Activated naive CD4-positive, alpha-beta T cell treated with anti-CD3 and anti-CD28 coated beads, Interleukin-2, amount 50 U/mL, for 72 hours (primary cell): ENCODE data around the gene MUS81. TPM values are rescaled to one million over a fixed set of nuclear protein-coding genes. Genes with fewer than 3 reads are reported as not detected.
A peak's percentile ranks its signal among the peaks of the same experiment; 100 is the strongest.
"Not testable (repeated sequence)": the region's sequence is repeated elsewhere in the genome, so short reads cannot be mapped to it uniquely, and the experiment has no call there.

Experiments used
- ATAC-seq, 2 donors: fragments of 150-1000 bp; cut with Tn5 transposase; 2 replicates each; pipeline ENCODE4 v1.10.0; 2021; ENCODE audit warnings: mild to moderate bottlenecking in 2 of 2, moderate library complexity in 2 of 2
- DNase-seq, 2 donors: peaks; one replicate each; pipeline ENCODE4 v3.0.0; 2021 to 2022; ENCODE audit warnings: low spot score in 2 of 2
- H3K27ac Mint-ChIP-seq, 2 donors: one replicate each; pipeline ENCODE4 v1.8.0; 2022; ENCODE audit warnings: mild to moderate bottlenecking in 2 of 2, mixed read lengths in 2 of 2
- H3K36me3 Mint-ChIP-seq, 2 donors: one replicate each; pipeline ENCODE4 v1.8.0; 2022; ENCODE audit warnings: mixed read lengths in 2 of 2
- H3K9me3 Mint-ChIP-seq, 2 donors: one replicate each; pipeline ENCODE4 v1.8.0; 2022; ENCODE audit warnings: mixed read lengths in 2 of 2
- total RNA-seq, 2 donors: library from RNA; stranded (reverse); gene quantifications; one replicate each; pipeline ENCODE4 v1.2.3, GENCODE V29; 2022

Gene MUS81
- total RNA-seq, 2 donors from 2014 or later = 63.9 to 64.0 TPM

- peak; percentile 100 for ATAC-seq
- Mint-ChIP-seq H3K9me3 (peaks cover 6 to 14% of the 10 kb centered on the region in 2 donors), H3K27ac (peak within 1 kb of the TSS in 1 of 2 donors; percentile 18)
Measured at GRCh38 chr11:65833297-65834030, 26.8 kb upstream of the MUS81 start, which contains the start of gene SNX32. TSS of gene SNX32 (plus strand) at chr11:65833963. CDS start at chr11:65834066, 103 bp downstream.

GRCh38 chr11:65834202-65834601 is 26.0 kb upstream of the MUS81 start:
- DNase-seq (no peak), ATAC-seq (no peak)
- Mint-ChIP-seq H3K36me3 (peaks cover 5 to 15% of the 10 kb centered on the region in 2 donors), H3K9me3 (peaks cover 6 to 14% of the 10 kb centered on the region in 2 donors), H3K27ac (no peak overlapping the region)

More at GRCh38 chr11:65833297-65834030, 26.8 kb upstream of the MUS81 start, which contains the start of gene SNX32:
- peaks cover 5 to 15% of the 10 kb centered on the region in 2 donors for H3K36me3 Mint-ChIP-seq
- DNase-seq = peak; percentile 95 to 97

- DNase-seq (no peak), ATAC-seq (no peak)
- H3K27ac Mint-ChIP-seq = no peak overlapping the region
- H3K36me3 Mint-ChIP-seq = no peaks in the 10 kb centered on the region
- H3K9me3 Mint-ChIP-seq = no peaks in the 10 kb centered on the region
Measured at GRCh38 chr11:65842144-65842543, 18.1 kb upstream of the MUS81 start.

- no peak overlapping the region for H3K27ac Mint-ChIP-seq
- no peaks in the 10 kb centered on the region for H3K9me3 Mint-ChIP-seq
- ATAC-seq (no peak), DNase-seq (no peak)
- no peaks in the 10 kb centered on the region for H3K36me3 Mint-ChIP-seq
Measured at GRCh38 chr11:65843811-65844210, 16.4 kb upstream of the MUS81 start.

- ATAC-seq (no peak), DNase-seq (no peak)
- H3K9me3 Mint-ChIP-seq = no peaks in the 10 kb centered on the region
- H3K36me3 Mint-ChIP-seq = no peaks in the 10 kb centered on the region
- H3K27ac Mint-ChIP-seq = no peak overlapping the region
Measured at GRCh38 chr11:65844231-65844872, 15.9 kb upstream of the MUS81 start.

GRCh38 chr11:65847746-65848145 is 12.5 kb upstream of the MUS81 start:
- ATAC-seq = no peak
- H3K9me3 Mint-ChIP-seq = no peaks in the 10 kb centered on the region
- no peak overlapping the region for H3K27ac Mint-ChIP-seq
- H3K36me3 Mint-ChIP-seq = peaks cover 0 to 13% of the 10 kb centered on the region in 2 donors
- DNase-seq = no peak

GRCh38 chr11:65848693-65849092 is 11.5 kb upstream of the MUS81 start:
- peak in 1 of 2 donors; percentile 51 for DNase-seq
- H3K36me3 Mint-ChIP-seq = peaks cover 6 to 19% of the 10 kb centered on the region in 2 donors
- not testable (repeated sequence) for H3K27ac Mint-ChIP-seq, H3K9me3 Mint-ChIP-seq, ATAC-seq

GRCh38 chr11:65849366-65849765 is 10.9 kb upstream of the MUS81 start:
- Mint-ChIP-seq H3K36me3 (peaks cover 12 to 26% of the 10 kb centered on the region in 2 donors), H3K9me3 (no peaks in the 10 kb centered on the region), H3K27ac (peak overlapping the region in 1 of 2 donors; percentile 74)
- DNase-seq = peak in 1 of 2 donors; percentile 50
- ATAC-seq = peak in 1 of 2 donors; percentile 16

- Mint-ChIP-seq H3K36me3 (peaks cover 17 to 30% of the 10 kb centered on the region in 2 donors), H3K27ac (peak overlapping the region in 1 of 2 donors; percentile 74), H3K9me3 (no peaks in the 10 kb centered on the region)
- ATAC-seq (peak in 1 of 2 donors; percentile 3), DNase-seq (peak in 1 of 2 donors; percentile 49)
Measured at GRCh38 chr11:65849771-65850216, 10.4 kb upstream of the MUS81 start.

GRCh38 chr11:65850217-65851082 is 9.8 kb upstream of the MUS81 start:
- peaks cover 19 to 34% of the 10 kb centered on the region in 2 donors for H3K36me3 Mint-ChIP-seq
- ATAC-seq (peak in 1 of 2 donors; percentile 11), DNase-seq (peak in 1 of 2 donors; percentile 54)
- H3K27ac Mint-ChIP-seq = peak overlapping the region in 1 of 2 donors; percentile 74
- H3K9me3 Mint-ChIP-seq = no peaks in the 10 kb centered on the region

- no peaks in the 10 kb centered on the region for H3K9me3 Mint-ChIP-seq
- peaks cover 23 to 40% of the 10 kb centered on the region in 2 donors for H3K36me3 Mint-ChIP-seq
- DNase-seq (peak in 1 of 2 donors; percentile 57), ATAC-seq (peak; percentile 12 to 64)
- peak overlapping the region in 1 of 2 donors; percentile 9 for H3K27ac Mint-ChIP-seq
Measured at GRCh38 chr11:65851083-65851579, 9.1 kb upstream of the MUS81 start.

GRCh38 chr11:65851811-65852507 is 8.3 kb upstream of the MUS81 start:
- peaks cover 32 to 49% of the 10 kb centered on the region in 2 donors for H3K36me3 Mint-ChIP-seq
- ATAC-seq (peak; percentile 1 to 17), DNase-seq (peak in 1 of 2 donors; percentile 53)
- no peaks in the 10 kb centered on the region for H3K9me3 Mint-ChIP-seq
- peak overlapping the region in 1 of 2 donors; percentile 92 for H3K27ac Mint-ChIP-seq

GRCh38 chr11:65852508-65853245 is 7.6 kb upstream of the MUS81 start:
- H3K9me3 Mint-ChIP-seq = no peaks in the 10 kb centered on the region
- ATAC-seq (no peak), DNase-seq (peak in 1 of 2 donors; percentile 53)
- peak overlapping the region in 1 of 2 donors; percentile 92 for H3K27ac Mint-ChIP-seq
- H3K36me3 Mint-ChIP-seq = peaks cover 34 to 50% of the 10 kb centered on the region in 2 donors

- H3K36me3 Mint-ChIP-seq = peaks cover 37 to 55% of the 10 kb centered on the region in 2 donors
- no peak for ATAC-seq
Measured at GRCh38 chr11:65853246-65853979, 6.8 kb upstream of the MUS81 start.

More at GRCh38 chr11:65853246-65853979, 6.8 kb upstream of the MUS81 start:
- Mint-ChIP-seq H3K9me3 (no peaks in the 10 kb centered on the region), H3K27ac (peak overlapping the region; percentile 18 to 93)
- peak in 1 of 2 donors; percentile 54 for DNase-seq
